HG03565 (cell line): ENCODE measurements around the gene TAS2R31.

Experiments used
- ATAC-seq: cut with Tn5 transposase; IDR thresholded peaks from one replicate; pipeline ENCODE4 v1.9.1; 2021; ENCODE audit warnings: mild to moderate bottlenecking, moderate library complexity; ENCODE audit not compliant: unreplicated experiment

TAS2R31 gene

GRCh38 chr12:11014234-11014633 is 17.0 kb downstream of the TAS2R31 start:
- ATAC-seq: no peak

DNA sequence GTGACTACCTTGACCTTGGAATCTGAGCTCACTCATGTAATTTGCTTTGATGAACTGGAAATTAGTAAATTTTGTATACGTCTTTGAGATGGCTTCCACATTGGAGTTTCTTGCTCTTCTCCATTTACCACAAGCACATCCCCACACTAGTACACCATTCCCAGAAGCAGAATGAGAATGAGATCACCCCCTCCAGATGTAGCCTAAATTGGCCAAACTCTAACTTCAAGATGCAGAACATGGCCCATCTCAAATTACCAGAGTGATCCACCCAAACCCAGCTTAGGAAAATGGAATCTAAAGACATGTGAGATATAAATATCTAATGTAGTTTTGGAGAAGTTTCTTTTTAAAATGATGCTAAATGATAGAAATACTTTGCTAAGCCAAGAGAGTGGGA is 23.6 kb downstream of the TAS2R31 start:
- no peak for ATAC-seq

DNA sequence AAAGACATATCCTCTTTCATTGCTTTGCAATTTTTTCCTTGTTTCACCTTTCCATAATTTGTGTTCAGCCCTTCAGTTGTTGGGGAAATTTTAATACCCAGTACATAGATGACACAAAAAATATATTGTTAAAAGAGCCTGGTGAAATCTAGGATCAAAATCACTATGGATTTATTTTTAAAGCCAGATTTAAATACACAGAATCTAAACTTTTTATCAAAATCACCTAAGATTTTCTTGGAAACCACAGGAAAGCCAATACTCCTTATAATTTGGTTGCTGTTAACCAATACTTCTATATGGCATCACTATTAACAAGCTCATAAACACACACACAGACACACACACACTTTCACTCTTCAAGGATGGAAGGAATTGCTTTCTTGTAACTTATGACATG is 33.0 kb downstream of the TAS2R31 start, which contains the start of gene TAS2R20:
Gene TAS2R20, minus strand, starts transcription at position 101 of the 400 bp plus-strand sequence. CDS start 429 bp downstream, outside the sequence.
- ATAC-seq: no peak

DNA sequence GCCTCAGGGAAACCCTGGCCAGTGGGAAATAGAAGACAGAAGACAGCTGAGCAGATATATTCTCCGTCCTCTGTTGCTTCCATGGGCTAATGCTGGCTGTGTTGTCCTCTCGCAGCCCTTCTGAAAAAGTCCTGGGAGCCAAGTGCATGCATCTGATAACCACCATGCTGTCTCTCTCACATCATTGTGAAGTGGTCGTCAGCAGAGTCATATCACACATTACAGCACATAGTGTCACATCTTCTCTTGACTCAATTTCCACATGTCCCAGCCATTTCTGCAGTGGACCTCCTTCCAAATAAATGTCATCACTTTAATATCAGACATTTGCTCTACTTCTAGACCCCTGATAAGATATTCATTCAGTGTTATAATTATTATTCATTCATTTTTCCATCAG is 36.9 kb downstream of the TAS2R31 start:
- no peak for ATAC-seq

GRCh38 chr12:10989107-10989506 is 42.1 kb downstream of the TAS2R31 start:
- ATAC-seq: no peak

DNA sequence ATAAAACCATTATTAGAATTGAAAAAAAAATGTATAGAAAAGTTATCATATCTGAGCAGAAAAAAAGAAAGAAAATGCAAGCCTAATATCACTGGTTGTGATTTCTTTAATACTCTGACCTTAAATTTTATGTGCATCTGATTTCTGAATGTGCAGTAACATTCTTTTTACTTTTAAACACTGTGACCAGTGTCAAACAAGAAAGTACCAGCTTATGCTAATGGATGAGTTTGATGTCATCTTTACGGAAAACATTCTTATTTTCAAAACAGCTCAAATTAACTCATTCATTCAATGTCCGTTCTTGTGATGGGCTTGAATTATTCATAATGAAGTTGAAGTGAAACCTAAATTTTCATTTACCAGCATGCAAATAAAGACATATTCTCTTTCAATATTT is 44.4 kb downstream of the TAS2R31 start, which contains the start of gene TAS2R50:
Gene TAS2R50, minus strand, starts transcription at position 101 of the 400 bp plus-strand sequence. Its CDS starts 52 bp downstream, at position 49.
- ATAC-seq: no peak

DNA sequence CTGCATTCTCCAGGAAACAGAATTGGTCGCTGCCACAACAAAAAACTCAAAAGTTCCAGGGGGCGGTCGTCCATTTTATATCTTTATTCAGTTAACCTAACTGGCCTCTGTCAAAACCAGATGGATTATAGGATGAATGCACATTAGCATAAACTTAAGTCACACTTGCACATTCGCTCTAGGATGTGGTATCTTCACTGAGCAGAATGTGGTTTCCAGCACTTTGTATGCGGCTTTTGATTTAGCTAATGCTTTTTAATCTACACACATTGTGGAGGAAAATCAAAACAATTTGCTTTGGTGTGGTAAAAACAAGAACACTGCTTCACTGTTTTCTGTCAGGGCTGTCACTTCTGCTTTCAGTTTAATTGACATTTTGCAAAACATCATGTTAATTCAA is 49.0 kb downstream of the TAS2R31 start:
- no peak for ATAC-seq
